ENCODE measurements around the gene OXSR1.

OXSR1 gene

GRCh38 chr3:38254872-38255271 lies 89.5 kb downstream of the OXSR1 start:
- H3K27ac ChIP-seq = no peak overlapping the region
- TF ChIP-seq, protein P1, sequence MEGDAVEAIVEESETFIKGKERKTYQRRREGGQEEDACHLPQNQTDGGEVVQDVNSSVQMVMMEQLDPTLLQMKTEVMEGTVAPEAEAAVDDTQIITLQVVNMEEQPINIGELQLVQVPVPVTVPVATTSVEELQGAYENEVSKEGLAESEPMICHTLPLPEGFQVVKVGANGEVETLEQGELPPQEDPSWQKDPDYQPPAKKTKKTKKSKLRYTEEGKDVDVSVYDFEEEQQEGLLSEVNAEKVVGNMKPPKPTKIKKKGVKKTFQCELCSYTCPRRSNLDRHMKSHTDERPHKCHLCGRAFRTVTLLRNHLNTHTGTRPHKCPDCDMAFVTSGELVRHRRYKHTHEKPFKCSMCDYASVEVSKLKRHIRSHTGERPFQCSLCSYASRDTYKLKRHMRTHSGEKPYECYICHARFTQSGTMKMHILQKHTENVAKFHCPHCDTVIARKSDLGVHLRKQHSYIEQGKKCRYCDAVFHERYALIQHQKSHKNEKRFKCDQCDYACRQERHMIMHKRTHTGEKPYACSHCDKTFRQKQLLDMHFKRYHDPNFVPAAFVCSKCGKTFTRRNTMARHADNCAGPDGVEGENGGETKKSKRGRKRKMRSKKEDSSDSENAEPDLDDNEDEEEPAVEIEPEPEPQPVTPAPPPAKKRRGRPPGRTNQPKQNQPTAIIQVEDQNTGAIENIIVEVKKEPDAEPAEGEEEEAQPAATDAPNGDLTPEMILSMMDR (IDR thresholded peaks at IDR 0.05) = no peak
- TF ChIP-seq ZFX (IDR thresholded peaks at IDR 0.05; ENCODE audit: borderline replicate concordance) = no peak

DNA sequence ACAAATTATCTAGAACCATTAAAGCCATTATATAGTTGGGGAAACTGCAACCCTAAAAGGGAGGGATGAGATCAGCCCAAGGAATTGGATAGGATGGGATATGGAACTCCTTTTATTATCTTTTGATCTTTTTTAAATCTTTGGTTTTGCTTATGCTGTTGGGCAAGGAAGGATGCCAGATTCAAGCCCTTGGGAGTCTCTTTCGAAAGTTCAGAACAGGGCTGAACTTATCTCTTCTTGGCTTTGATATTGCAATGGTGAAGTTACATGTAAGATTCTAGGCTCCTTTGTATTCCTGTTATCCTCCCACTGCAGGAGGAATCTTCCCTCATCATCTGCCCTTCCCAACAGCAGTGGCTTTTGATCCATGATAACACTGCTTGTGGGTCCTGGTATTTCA lies 90.3 kb downstream of the OXSR1 start:
- no peak overlapping the region for H3K27ac ChIP-seq
- TF ChIP-seq, protein P1 (IDR thresholded peaks at IDR 0.05) = no peak
- no peak for TF ChIP-seq ZFX (IDR thresholded peaks at IDR 0.05; ENCODE audit: borderline replicate concordance)

- H3K27ac ChIP-seq = no peak overlapping the region
- TF ChIP-seq, protein P1 (IDR thresholded peaks at IDR 0.05) = no peak
- TF ChIP-seq ZFX (IDR thresholded peaks at IDR 0.05; ENCODE audit: borderline replicate concordance) = no peak
Observed at GRCh38 chr3:38257583-38257982, 92.2 kb downstream of the OXSR1 start.

GRCh38 chr3:38260474-38260873 lies 95.1 kb downstream of the OXSR1 start:
- TF ChIP-seq ZFX (IDR thresholded peaks at IDR 0.05; ENCODE audit: borderline replicate concordance) = no peak
- TF ChIP-seq, protein P1 (IDR thresholded peaks at IDR 0.05) = no peak
- H3K27ac ChIP-seq = no peak overlapping the region

- no peak for TF ChIP-seq ZFX (IDR thresholded peaks at IDR 0.05; ENCODE audit: borderline replicate concordance)
- TF ChIP-seq, protein P1 (IDR thresholded peaks at IDR 0.05) = no peak
- H3K27ac ChIP-seq = no peak overlapping the region
Observed at GRCh38 chr3:38264353-38264771, 99.0 kb downstream of the OXSR1 start.

DNA sequence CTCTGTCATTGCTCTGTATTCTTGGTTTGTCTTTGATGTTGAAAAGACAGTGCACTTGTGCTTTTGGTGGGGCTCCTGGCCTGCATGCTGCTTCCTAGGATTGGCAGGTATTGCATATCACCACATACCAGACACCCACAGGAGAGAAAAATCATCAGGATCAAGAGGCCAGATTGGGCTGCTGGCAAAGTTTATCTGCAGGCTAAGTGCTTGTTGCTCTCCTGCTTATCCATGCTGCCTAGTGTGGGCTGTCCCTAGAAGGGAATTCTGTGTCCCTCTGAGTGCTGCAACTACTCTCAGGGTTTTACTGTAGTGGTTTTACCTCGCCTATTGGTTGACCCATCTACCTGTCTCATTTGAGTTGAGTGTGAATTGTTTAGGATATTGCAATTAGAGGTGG lies 99.4 kb downstream of the OXSR1 start:
- TF ChIP-seq, protein P1 (IDR thresholded peaks at IDR 0.05) = no peak
- TF ChIP-seq ZFX (IDR thresholded peaks at IDR 0.05; ENCODE audit: borderline replicate concordance) = no peak
- no peak overlapping the region for H3K27ac ChIP-seq

DNA sequence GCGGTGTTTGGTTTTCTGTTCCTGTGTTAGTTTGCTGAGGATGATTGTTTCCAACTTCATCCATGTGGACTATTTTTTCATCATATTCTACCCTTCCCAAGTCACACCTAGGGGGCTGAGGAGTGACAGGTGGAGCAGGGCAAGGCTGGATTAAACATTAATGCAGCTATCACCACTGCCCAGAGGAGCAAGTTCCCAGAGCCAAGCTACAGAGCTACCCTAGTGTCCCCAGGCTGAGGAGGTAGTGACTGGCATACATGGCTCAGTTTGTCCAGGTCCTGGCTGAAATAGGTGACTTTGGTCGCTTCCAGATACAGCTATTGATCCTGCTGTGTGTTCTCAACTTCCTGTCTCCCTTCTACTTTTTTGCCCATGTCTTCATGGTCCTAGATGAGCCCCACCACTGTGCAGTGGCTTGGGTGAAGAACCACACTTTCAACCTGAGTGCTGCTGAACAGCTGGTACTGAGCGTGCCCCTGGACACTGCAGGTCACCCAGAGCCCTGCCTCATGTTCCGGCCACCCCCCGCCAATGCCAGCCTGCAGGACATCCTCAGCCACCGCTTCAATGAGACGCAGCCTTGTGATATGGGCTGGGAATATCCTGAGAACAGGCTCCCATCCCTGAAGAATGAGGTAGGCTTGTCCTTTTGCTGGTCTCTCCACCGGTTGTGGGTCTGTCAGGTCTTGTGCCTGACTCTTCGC lies 100.4 kb downstream of the OXSR1 start, which contains the start of gene SLC22A13:
TSS of gene SLC22A13 (plus strand) at position 209 of the 704 bp plus-strand sequence. CDS start at position 258, 49 bp downstream.
- TF ChIP-seq ZFX (IDR thresholded peaks at IDR 0.05; ENCODE audit: borderline replicate concordance) = no peak
- TF ChIP-seq, protein P1 (IDR thresholded peaks at IDR 0.05) = no peak
- no peak within 1 kb of the TSS for H3K27ac ChIP-seq

Measured in 22Rv1 (cell line).